ENCODE results near the gene TDP1. TPM values are rescaled to one million over a fixed set of nuclear protein-coding genes. Genes with fewer than 3 reads are reported as not detected.
A peak's percentile ranks its signal among the peaks of the same experiment; 100 is the strongest.

TDP1 gene
- total RNA-seq (ENCODE audit: low replicate concordance): 59.2 and 63.4 TPM in 2 replicates

- H3K79me2 ChIP-seq (ENCODE audit: low read depth): peaks cover 50% of the 10 kb centered on the region
- peak within 1 kb of the TSS; percentile 40 for H3K9ac ChIP-seq
- Mint-ChIP-seq H3K27me3 (ENCODE audit: insufficient read depth, low read depth) (no peaks in the 10 kb centered on the region), H3K4me3 (peak within 1 kb of the TSS; percentile 98), H3K4me1 (peaks cover 43% of the 10 kb centered on the region), H3K36me3 (peaks cover 6% of the 10 kb centered on the region), H3K27ac (peak within 1 kb of the TSS; percentile 89), H3K9me3 (no peaks in the 10 kb centered on the region)
- no peaks in the 10 kb centered on the region for H3K9me3 ChIP-seq (ENCODE audit: low read depth)
- H3K27me3 ChIP-seq: no peaks in the 10 kb centered on the region
- peaks cover 23% of the 10 kb centered on the region for H3K4me1 ChIP-seq
- H3K36me3 ChIP-seq: no peaks in the 10 kb centered on the region
- peaks cover 34% of the 10 kb centered on the region for H4K20me1 ChIP-seq (ENCODE audit: low read depth)
- peak within 1 kb of the TSS; percentile 80 for H2AFZ ChIP-seq (replicated peaks)
- peak within 1 kb of the TSS; percentile 39 for H3K27ac ChIP-seq
- peak within 1 kb of the TSS; percentile 90 for H3K4me3 ChIP-seq
- TF ChIP-seq CTCF (IDR thresholded peaks at IDR 0.05): peak; percentile 32
- TF ChIP-seq EZH2 (IDR thresholded peaks at IDR 0.05): no peak
- peak; percentile 99 for DNase-seq (ENCODE audit: low spot score)
- H3F3A ChIP-seq (ENCODE audit: low read depth): peaks cover 8% of the 10 kb centered on the region
- H3K4me2 ChIP-seq: peak within 1 kb of the TSS; percentile 93
Measured at GRCh38 chr14:89955745-89956660, at the start of gene TDP1. Gene TDP1 (plus strand): TSS chr14:89955927. CDS start chr14:89963115, 7,188 bp downstream.

GRCh38 chr14:89906000-89906399 lies 49.7 kb upstream of the TDP1 start:
- Histone ChIP-seq H3K4me3 (no peak overlapping the region), H3K36me3 (no peaks in the 10 kb centered on the region), H3K79me2 (ENCODE audit: low read depth) (no peaks in the 10 kb centered on the region), H3K9ac (no peak overlapping the region), H3K27ac (no peak overlapping the region), H3K9me3 (ENCODE audit: low read depth) (no peaks in the 10 kb centered on the region), H2AFZ (replicated peaks) (no peak overlapping the region), H4K20me1 (ENCODE audit: low read depth) (no peaks in the 10 kb centered on the region), H3K27me3 (no peaks in the 10 kb centered on the region), H3K4me1 (peaks cover 4% of the 10 kb centered on the region), H3K4me2 (no peak overlapping the region), H3F3A (ENCODE audit: low read depth) (peaks cover 3% of the 10 kb centered on the region)
- Mint-ChIP-seq H3K36me3 (peaks cover 5% of the 10 kb centered on the region), H3K27ac (no peak overlapping the region), H3K9me3 (no peaks in the 10 kb centered on the region), H3K4me1 (peaks cover 17% of the 10 kb centered on the region), H3K4me3 (no peak overlapping the region), H3K27me3 (ENCODE audit: insufficient read depth, low read depth) (no peaks in the 10 kb centered on the region)
- no peak for DNase-seq (ENCODE audit: low spot score)
- no peak for TF ChIP-seq CTCF (IDR thresholded peaks at IDR 0.05)
- TF ChIP-seq EZH2phosphoT487 (IDR thresholded peaks at IDR 0.05): no peak
- TF ChIP-seq EZH2 (IDR thresholded peaks at IDR 0.05): no peak

GRCh38 chr14:89907655-89908054 lies 48.1 kb upstream of the TDP1 start:
- no peaks in the 10 kb centered on the region for H4K20me1 ChIP-seq (ENCODE audit: low read depth)
- H3K36me3 Mint-ChIP-seq: peaks cover 5% of the 10 kb centered on the region
- peaks cover 15% of the 10 kb centered on the region for H3F3A ChIP-seq (ENCODE audit: low read depth)
- no peak overlapping the region for H3K9ac ChIP-seq
- TF ChIP-seq EZH2phosphoT487 (IDR thresholded peaks at IDR 0.05): no peak
- no peak for TF ChIP-seq CTCF (IDR thresholded peaks at IDR 0.05)
- TF ChIP-seq EZH2 (IDR thresholded peaks at IDR 0.05): no peak
- no peak overlapping the region for H3K27ac Mint-ChIP-seq
- H3K79me2 ChIP-seq (ENCODE audit: low read depth): no peaks in the 10 kb centered on the region
- no peaks in the 10 kb centered on the region for H3K9me3 Mint-ChIP-seq
- peaks cover 32% of the 10 kb centered on the region for H3K4me1 Mint-ChIP-seq
- peak; percentile 8 for DNase-seq (ENCODE audit: low spot score)
- no peaks in the 10 kb centered on the region for H3K27me3 ChIP-seq
- no peaks in the 10 kb centered on the region for H3K9me3 ChIP-seq (ENCODE audit: low read depth)
- H3K27ac ChIP-seq: no peak overlapping the region
- H2AFZ ChIP-seq (replicated peaks): no peak overlapping the region
- no peak overlapping the region for H3K4me3 ChIP-seq
- no peak overlapping the region for H3K4me2 ChIP-seq
- peaks cover 9% of the 10 kb centered on the region for H3K4me1 ChIP-seq
- no peak overlapping the region for H3K4me3 Mint-ChIP-seq
- H3K36me3 ChIP-seq: no peaks in the 10 kb centered on the region
- H3K27me3 Mint-ChIP-seq (ENCODE audit: insufficient read depth, low read depth): no peaks in the 10 kb centered on the region

Measured in neural progenitor cell (in vitro differentiated cells).